Measurements from ENCODE around the gene SLC1A3. TPM values are rescaled to one million over a fixed set of nuclear protein-coding genes. Genes with fewer than 3 reads are reported as not detected.

Gene SLC1A3
- total and polyA plus RNA-seq, 4 donors: 3.4 to 47.6 (median 28.2) TPM

GRCh38 chr5:36596247-36596646, 10.2 kb upstream of the SLC1A3 start:
- no peak overlapping the region for H3K9ac ChIP-seq (ENCODE audit: insufficient read depth in 1 of 2, low read length in 2 of 2)
- no peak overlapping the region for H3K4me3 ChIP-seq
- no peak for DNase-seq
- H3K36me3 ChIP-seq (ENCODE audit: control insufficient read depth in 4 of 4, insufficient read depth in 4 of 4, low read length in 4 of 4): no peaks in the 10 kb centered on the region
- no peaks in the 10 kb centered on the region for H3K9me3 ChIP-seq (ENCODE audit: control insufficient read depth in 4 of 4, insufficient read depth in 3 of 4, low read length in 3 of 4)
- no peak for ATAC-seq (ENCODE audit: insufficient read depth, low FRiP score)
- no peaks in the 10 kb centered on the region for H3K27me3 ChIP-seq (ENCODE audit: control insufficient read depth in 3 of 3, insufficient read depth in 3 of 3, low read length in 2 of 3)
- WGBS, 2 donors: 87 to 100% methylated on average over 1 of the region's 1 CpG
- no peak overlapping the region for H3K27ac ChIP-seq (ENCODE audit: low read depth in 1 of 2, low read length in 1 of 2)
- no peak for TF ChIP-seq CTCF (IDR thresholded peaks at IDR 0.05; ENCODE audit: control extremely low read depth, extremely low read depth)
- H3K4me1 ChIP-seq (ENCODE audit: control insufficient read depth in 5 of 5, insufficient read depth in 5 of 5, low read length in 5 of 5): peaks cover 0 to 20% (median under 1%) of the 10 kb centered on the region in 5 donors

DNA sequence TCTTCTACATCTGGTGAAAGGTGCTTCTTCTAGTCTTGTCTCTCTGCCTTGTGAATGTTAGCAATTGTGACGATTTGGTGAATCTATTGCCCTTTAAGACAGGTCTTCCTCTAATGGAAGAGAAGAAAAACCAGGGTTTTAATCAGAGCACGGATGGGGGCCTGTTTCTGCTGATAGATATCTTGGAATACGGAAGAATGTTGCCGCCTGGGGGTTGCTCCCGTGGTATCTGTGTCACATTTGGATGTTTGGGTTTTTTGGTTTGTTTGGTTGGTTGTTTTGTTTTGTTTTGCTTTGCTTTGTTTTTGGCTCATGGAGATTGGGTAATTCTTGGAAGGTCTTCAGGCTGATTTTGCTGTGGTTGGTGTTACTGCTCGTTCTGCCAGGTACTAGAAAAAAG, 9.7 kb upstream of the SLC1A3 start:
- DNase-seq (no peak), ATAC-seq (ENCODE audit: insufficient read depth, low FRiP score) (no peak)
- Histone ChIP-seq H3K9me3 (ENCODE audit: control insufficient read depth in 4 of 4, insufficient read depth in 3 of 4, low read length in 3 of 4) (no peaks in the 10 kb centered on the region), H3K27ac (ENCODE audit: low read depth in 1 of 2, low read length in 1 of 2) (no peak overlapping the region), H3K36me3 (ENCODE audit: control insufficient read depth in 4 of 4, insufficient read depth in 4 of 4, low read length in 4 of 4) (no peaks in the 10 kb centered on the region), H3K4me3 (no peak overlapping the region), H3K9ac (ENCODE audit: insufficient read depth in 1 of 2, low read length in 2 of 2) (no peak overlapping the region), H3K27me3 (ENCODE audit: control insufficient read depth in 3 of 3, insufficient read depth in 3 of 3, low read length in 2 of 3) (no peaks in the 10 kb centered on the region), H3K4me1 (ENCODE audit: control insufficient read depth in 5 of 5, insufficient read depth in 5 of 5, low read length in 5 of 5) (peaks cover 0 to 24% (median 4%) of the 10 kb centered on the region in 5 donors)
- no peak for TF ChIP-seq CTCF (IDR thresholded peaks at IDR 0.05; ENCODE audit: control extremely low read depth, extremely low read depth)
- 85 to 91% methylated on average over 6 of the region's 6 CpGs for WGBS, 2 donors

- no peak for TF ChIP-seq CTCF (IDR thresholded peaks at IDR 0.05; ENCODE audit: control extremely low read depth, extremely low read depth)
- ATAC-seq (ENCODE audit: insufficient read depth, low FRiP score): no peak
- Histone ChIP-seq H3K27ac (ENCODE audit: low read depth in 1 of 2, low read length in 1 of 2) (no peak overlapping the region), H3K27me3 (ENCODE audit: control insufficient read depth in 3 of 3, insufficient read depth in 3 of 3, low read length in 2 of 3) (no peaks in the 10 kb centered on the region), H3K36me3 (ENCODE audit: control insufficient read depth in 4 of 4, insufficient read depth in 4 of 4, low read length in 4 of 4) (no peaks in the 10 kb centered on the region), H3K4me1 (ENCODE audit: control insufficient read depth in 5 of 5, insufficient read depth in 5 of 5, low read length in 5 of 5) (peaks cover 0 to 24% (median 4%) of the 10 kb centered on the region in 5 donors), H3K9me3 (ENCODE audit: control insufficient read depth in 4 of 4, insufficient read depth in 3 of 4, low read length in 3 of 4) (no peaks in the 10 kb centered on the region), H3K9ac (ENCODE audit: insufficient read depth in 1 of 2, low read length in 2 of 2) (no peak overlapping the region), H3K4me3 (no peak overlapping the region)
- DNase-seq: peak in 1 of 3 donors; percentile 53
- 82 to 83% methylated on average over 3 of the region's 3 CpGs for WGBS, 2 donors
Observed at GRCh38 chr5:36598045-36598444, 8.4 kb upstream of the SLC1A3 start.
